Brain pericyte (primary cell): ENCODE data around the gene KBTBD6.
"Not testable (repeated sequence)": the region's sequence is repeated elsewhere in the genome, so short reads cannot be mapped to it uniquely, and the experiment has no call there.

Experiments
- DNase-seq: peaks from one replicate; pipeline ENCODE4 v3.0.0-alpha.2; 2012; ENCODE audit warnings: low read depth, low spot score

Gene KBTBD6

GRCh38 chr13:41136396-41137031, 3.9 kb upstream of the KBTBD6 start:
- DNase-seq, result no peak

DNA sequence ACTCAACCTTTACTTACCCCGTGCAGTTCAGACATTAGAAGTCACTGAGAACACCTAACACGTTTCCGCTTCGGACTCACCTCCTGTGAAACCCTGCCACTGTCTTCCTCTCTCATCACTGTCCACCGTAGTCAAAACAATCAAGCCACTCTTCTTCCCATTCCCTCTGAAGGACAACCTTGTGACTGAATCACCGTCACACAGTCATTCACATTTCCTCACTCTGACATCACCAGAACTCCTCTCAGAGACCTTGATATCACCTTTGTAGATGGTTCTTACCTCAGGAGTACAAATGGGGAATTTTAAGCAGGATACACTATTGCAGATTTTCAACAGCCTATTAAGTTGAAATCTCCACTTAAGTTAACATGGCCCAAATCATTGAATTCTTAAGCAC, 1.3 kb upstream of the KBTBD6 start:
- no peak for DNase-seq

DNA sequence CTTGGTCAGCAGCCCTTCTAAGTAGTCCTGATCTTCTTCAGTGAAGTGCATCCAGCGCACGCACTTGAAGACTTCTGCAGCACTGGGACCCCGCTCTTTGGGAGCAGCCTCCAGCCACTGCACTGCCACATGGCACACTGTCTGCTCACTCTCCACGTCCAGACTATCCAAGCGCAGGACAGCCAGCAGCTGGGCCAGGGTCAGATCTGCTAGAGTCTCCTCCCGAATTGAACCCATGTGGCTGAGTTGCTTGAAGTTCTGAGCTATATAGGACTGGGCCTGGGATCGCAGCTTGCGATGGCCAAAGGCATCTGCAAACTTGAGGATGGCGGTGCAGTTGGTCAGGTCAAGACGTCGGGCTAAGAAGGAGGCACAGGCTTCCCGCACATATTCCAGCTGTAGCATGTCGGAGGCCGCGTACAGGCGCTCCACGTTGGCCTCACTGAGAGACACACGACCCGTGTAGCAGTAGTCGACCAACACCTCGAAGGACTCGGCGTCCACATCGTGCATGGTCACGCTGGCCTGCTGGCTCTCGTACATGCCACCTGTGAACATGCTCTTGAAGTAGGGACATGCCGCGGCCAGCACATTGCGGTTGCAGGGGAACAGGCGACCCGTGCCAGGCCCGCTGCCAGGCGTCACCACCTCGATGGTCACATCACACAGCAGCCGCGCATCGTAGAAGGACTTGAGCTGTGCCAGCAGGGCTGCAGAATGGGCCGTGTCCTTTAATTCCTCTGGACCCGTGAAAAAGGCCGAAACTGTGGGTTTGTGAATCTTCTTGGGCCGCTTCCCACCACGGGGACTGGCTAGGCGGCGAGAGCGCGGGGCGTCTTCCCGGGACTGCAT, 716 bp downstream of the KBTBD6 start:
- not testable (repeated sequence) for DNase-seq

DNA sequence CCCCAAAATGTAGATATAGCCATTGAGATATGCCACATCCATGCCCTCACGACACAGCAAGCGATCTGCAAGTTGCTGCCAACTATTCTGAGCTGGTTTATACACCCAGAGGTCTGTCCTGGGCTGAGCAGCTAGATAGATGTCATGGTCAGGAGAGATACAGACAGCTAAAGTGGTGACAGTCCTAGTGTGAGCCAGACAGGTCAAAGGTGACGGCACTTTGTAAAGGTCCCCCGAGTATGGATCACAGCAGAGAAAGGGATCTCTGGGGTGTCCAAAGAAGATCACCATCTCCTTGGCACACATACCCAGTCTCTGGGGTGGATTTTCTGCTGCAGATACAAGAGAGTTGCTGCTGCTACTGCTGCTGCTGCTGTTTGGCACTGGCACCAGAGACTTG, 1.4 kb downstream of the KBTBD6 start:
- not testable (repeated sequence) for DNase-seq

DNA sequence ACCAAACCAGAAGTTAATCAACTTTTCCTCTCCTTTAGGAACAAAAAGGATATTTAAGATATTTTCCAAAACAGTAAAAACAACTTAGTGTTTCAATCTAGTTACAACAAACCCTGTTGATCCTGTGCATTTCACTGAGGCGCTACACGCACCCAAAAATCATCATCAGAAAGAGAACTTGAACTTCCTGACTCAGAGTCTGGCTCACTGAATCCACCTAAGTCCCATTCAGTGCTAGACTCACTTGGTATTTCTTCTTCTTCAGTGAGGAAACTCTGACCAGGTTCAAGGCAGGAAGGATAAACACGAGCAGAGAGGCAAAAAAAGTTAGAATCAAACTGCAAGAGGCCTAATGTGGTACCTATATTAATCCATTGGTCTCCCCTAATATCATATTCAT, 2.2 kb downstream of the KBTBD6 start:
- no peak for DNase-seq

GRCh38 chr13:41127701-41128100, 4.9 kb downstream of the KBTBD6 start:
- DNase-seq, result no peak

DNA sequence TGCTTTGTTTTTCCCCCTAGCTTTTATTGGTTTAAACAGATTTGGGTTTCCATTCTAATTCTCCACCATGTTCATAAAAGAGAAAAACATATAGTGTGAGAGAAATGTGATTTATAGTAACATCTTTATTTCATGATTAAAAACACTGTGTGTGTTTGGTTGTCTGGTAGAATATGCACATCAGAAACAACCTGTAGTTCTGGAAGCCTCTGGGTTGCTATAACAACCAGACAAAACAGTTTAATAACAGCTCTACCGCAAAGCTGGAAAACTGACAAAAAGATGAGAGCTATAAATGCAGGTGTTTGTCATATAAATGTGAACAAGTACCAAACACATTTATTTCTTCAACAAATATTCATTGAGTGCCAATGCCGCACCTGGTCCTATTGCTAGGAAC, 9.8 kb downstream of the KBTBD6 start:
- DNase-seq, result no peak

- DNase-seq, result no peak
These were observed 14.7 kb downstream of the KBTBD6 start for GRCh38 chr13:41117869-41118268.

DNA sequence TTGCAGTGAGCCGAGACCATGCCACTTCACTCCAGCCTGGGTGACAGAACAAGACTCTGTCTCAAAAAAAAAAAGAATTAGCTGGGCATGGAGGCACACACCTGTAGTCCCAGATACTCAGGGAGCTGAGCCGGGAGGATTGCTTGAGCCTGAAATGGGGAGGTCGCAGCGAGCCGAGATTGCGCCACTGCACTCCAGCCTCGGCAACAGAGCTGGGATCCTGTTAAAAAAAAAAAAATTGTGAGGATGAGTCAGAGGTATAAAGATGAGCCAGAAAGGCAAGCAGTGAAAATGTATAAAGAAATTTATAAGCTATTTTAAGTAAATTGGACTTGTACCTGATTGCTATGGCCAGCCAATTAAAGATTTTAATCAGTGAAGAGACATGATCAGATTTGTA, 21.1 kb downstream of the KBTBD6 start:
- no peak for DNase-seq

- no peak for DNase-seq
These were observed 25.0 kb downstream of the KBTBD6 start for GRCh38 chr13:41107584-41108014.

GRCh38 chr13:41107104-41107571, 25.5 kb downstream of the KBTBD6 start:
- no peak for DNase-seq

DNA sequence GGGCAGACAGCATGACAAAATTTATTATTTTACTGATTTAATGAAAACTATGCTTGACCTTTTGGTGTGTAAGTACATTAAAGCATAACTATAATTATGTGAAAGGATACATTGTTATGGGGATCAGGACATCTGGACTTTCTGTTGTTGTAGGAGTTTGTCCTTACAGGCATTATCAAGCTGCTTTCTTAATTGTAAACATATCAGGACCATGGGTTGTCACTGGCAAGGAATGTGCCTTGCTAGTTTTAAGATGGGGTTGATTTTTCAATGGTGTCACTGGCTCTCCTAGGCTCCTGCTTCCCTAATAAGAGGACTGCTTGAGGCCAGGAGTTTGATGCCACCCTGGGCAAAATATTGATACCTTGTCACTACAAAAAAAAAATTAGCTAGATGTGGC, 32.6 kb downstream of the KBTBD6 start:
- DNase-seq, result no peak

DNA sequence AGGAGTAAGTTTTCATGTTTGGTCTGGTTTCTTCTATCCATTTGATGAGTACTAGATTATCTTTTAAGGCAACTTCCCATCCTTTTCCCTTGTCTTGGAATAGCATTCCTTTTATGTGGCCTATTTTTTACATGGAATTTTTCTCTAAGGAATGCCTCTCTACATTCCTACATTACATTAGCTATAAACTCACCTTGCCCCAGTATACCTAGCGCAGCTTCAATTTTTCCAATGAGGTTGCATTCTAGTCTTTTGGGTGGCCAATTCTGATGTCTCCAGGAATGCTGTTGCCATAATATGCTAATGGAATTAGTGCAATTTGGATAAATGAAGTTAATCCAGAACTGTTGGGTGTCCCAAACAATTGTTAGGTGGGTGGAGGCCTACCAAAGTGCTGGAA, 33.8 kb downstream of the KBTBD6 start:
- no peak for DNase-seq

GRCh38 chr13:41095681-41096080, 36.9 kb downstream of the KBTBD6 start:
- DNase-seq, result not testable (repeated sequence)

DNA sequence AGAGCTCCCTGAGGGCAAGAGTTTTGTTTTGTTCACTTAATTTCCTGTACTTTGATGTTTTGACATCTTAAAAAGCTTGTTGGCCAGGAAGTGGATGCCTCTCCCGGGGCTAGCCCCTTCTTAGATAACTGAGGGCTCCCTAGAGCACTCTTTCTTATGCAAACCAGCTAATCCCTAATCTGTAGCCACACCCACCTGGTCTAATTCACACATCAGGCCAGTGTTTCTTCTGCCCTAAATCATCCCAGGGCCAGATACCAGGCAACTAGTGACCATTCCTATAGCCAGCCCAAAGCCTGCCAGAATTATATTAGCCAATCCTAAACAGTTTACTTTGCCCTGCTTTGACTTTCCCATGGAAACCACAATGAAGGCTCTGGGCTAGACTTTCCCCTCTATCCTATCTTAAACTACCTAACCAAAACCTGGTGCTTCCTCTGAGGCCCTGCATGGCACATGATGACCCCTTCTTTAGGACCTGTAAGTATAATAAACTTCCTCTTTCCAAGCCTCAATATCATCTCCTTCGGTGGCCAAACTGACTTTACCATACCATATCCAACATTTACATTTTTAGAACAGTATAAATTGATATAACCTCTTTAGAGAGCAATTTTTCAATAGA, 46.5 kb downstream of the KBTBD6 start:
- DNase-seq, result no peak

DNA sequence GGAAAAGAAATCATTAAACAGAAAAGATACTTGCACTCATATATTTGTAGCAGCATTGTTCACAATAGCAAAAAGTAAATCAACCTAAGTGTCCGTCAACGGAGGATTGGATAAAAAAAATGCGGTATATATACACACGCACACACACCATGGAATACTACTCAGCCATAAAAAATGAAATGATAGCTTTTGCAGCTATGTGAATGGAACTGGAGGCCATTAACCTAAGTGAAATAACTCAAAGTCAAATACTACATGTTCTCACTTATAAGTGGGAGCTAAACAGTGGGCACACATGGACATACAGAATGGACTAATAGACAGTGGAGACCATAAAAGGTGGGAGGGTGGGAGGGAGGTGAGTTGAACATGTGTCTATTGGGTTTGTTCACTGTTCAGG, 52.9 kb downstream of the KBTBD6 start:
- DNase-seq, result no peak
